ENCODE data around the gene NDUFAF2. TPM values are rescaled to one million over a fixed set of nuclear protein-coding genes. Genes with fewer than 3 reads are reported as not detected.

NDUFAF2 gene
- polyA plus RNA-seq, 3 donors = 26.5 to 31.2 (median 30.5) TPM

DNA sequence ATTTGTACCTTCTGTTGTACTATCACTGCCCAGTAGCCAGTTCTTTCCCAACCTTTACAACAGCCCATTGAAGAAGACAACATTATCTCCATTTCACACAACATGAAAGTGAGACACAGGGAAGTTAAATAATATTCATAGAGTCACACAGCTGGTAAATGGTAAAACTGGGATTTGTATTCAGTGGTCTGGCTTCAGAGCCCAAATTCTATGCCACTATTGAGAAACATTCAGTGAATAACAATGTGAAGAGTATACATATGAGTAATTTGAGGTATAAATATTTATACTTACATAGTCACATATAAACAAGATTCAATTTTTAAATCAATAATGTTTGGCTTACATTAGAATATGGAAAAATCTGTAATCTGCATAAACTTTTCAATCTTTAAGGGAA is 203.5 kb downstream of the NDUFAF2 start:
- no peak for DNase-seq (ENCODE audit: extremely low read depth in 1 of 11, low read depth in 9 of 11, low spot score in 4 of 11)

DNA sequence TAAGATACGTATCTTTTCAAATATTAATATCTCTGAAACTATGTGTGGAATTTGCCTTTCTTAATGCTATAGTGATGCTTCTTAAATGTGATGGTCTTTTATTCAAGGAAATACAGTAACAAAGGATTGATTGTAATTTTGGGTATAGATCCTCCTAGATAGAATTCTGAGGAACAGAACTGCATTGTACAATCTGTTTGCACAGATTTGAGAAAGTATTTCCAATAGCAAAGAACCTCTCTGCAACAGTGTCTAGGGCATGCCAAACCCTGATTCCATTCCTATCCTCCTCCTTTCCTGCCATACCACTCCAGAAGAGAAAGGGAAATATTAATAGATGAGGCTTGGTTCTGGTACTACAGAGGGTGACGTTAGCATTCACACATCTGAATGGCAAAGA is 206.9 kb downstream of the NDUFAF2 start:
- no peak for DNase-seq (ENCODE audit: extremely low read depth in 1 of 11, low read depth in 9 of 11, low spot score in 4 of 11)

DNA sequence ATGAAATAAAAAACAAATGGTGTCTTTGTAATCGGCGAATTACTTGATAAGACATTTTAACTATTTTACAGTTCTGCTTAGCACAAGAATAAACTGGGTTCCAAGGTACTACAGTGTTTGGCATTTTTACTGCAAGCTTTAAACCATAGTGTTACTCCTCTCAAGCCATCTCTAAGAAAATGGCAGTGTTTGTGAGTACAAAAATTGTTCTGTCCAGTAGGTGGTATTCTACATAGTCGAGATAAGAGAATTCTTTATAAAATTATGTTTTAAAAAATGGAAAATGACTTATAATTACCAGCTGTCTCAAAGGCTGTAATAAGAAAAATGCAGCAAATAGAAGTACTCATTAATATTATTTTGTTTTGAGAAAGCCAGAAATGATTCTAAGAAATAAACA is 214.1 kb downstream of the NDUFAF2 start:
- no peak for DNase-seq (ENCODE audit: extremely low read depth in 1 of 11, low read depth in 9 of 11, low spot score in 4 of 11)

DNA sequence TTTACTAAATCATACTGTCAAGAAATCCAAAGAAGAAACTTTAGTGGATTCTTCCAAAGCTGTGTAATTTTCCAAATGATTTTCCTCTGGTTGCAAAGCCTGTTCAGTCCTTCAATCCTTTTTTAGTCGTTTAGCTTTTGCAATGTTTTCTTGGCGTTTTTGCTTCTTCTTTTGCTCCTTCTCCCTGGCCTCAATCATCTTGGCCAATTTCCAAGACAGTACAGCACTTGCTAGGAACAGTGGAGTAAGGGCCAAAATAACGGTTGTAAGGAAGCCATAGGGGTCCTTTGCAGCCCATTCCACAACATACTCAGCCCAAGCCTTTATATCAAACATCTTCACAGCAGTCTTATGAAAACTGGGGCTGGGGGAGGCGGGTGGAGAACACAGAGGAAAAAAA is 214.8 kb downstream of the NDUFAF2 start:
- no peak for DNase-seq (ENCODE audit: extremely low read depth in 1 of 11, low read depth in 9 of 11, low spot score in 4 of 11)

DNA sequence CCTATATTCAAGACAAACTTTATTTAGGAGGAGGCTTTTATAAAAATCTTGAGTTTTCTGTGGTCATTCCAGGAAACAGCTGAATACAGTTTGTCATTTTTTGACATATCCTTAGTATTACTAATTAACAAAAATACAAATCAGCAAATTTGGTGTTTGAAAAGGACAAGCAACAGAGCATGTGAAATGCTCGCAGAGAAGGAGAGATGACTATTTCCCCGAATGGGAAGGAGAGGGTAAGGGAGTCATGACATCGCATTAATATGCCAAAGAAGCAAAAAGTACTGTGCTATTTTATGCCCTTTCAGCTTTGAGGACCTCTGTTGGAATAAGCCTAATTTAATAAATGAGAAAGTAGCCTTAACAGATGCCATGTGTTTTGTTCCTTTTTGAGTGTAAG is 215.5 kb downstream of the NDUFAF2 start:
- no peak for DNase-seq (ENCODE audit: extremely low read depth in 1 of 11, low read depth in 9 of 11, low spot score in 4 of 11)

DNA sequence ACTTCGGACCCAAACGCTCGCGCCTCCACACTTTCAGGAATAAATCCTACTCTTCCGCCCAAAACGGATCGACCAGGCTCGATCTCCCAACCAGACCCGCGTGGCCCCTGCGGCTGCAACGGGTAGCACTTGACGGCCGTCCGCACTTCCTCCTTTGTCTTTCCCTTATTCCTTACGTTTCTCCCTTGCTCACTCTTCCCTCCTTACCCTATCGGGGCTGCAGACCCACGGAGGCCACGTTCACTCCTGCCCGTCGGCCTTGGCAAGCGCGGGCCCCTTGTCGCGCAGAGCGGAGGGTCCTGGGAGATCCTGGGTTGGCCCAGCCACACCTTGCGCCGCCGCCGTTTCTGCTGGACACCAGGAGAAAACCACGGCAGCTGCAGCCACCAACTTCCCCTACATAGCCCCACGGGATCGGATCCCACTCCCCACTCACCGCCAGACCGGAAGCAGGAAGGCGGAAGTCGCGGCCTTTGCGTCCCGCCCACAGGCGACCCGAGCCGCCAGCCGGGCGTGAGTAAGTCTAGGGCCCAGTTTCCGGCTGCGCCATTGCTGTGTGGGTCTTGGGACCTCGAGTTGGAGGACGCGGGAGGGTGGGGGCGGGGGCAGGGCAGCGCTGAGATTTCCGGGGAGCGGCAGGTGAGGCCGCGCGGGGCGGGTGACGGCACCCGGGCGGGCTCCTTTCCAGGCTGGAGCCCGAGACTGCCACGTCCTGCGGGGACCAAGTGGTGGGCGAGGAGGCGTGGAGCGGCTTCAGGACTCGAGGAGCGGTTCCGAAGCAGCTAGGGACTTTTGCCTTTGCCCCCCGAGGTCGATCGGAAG is 217.2 kb downstream of the NDUFAF2 start, which contains the start of gene SMIM15:
SMIM15 (minus strand) TSS at position 459 of the 822 bp plus-strand sequence. CDS start 2,297 bp downstream, outside the sequence.
- DNase-seq (ENCODE audit: extremely low read depth in 1 of 11, low read depth in 9 of 11, low spot score in 4 of 11) = peak; percentile 73 to 90 (median 85)

DNA sequence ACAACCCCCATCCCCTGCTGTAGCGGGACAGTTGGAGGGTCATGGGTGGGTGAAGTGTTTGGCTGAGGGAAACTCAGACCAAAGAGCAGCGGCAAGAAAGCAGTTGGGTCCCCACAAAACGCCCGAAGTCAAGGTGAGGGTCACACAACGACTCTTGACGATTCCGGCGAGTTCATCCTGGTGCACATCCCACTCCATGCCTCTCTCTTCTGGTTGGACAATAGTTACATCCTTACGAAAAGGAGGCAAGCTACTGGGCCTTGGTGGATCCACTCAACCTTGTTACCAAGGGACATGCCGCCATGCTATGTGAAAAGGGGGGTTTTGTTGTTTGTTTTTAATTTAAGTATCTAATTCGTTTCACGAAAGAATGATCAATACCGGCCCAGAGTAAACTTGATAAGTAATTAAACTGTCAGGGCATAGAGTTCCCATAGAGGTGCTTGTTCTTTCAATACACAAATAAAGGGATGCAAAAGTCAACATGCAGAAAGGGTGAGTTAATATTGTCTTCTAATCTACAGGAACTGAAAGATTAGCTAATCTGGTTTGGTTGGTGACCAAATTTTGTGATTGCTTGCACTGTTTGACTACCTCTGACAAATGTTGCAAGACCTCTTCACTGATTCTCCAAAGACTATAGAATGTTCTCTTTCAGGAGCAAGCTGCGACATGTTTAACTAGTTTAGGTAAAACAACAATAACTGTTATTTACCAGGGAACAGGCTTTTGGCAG is 218.0 kb downstream of the NDUFAF2 start:
- peak in 4 of 11 donors; percentile 22 to 45 (median 35) for DNase-seq (ENCODE audit: extremely low read depth in 1 of 11, low read depth in 9 of 11, low spot score in 4 of 11)

DNA sequence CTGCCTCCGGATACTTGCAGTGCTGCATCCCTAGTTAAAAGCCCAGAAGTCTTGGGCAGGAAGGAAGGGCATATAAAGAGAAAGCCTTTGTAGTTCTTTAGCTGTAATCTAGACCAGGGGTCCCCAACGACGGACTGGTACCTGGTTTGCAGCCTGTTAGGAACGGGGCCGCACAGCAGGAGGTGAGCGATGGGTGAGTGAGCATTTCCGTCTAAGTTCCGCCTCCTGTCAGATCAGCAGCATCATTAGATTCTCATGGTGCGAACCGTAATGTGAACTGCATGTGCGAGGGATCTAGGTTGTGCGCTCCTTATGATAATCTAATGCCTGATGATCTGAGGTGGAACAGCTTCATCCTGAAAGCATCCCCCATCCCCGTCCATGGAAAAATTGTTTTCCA is 218.9 kb downstream of the NDUFAF2 start:
- no peak for DNase-seq (ENCODE audit: extremely low read depth in 1 of 11, low read depth in 9 of 11, low spot score in 4 of 11)

DNA sequence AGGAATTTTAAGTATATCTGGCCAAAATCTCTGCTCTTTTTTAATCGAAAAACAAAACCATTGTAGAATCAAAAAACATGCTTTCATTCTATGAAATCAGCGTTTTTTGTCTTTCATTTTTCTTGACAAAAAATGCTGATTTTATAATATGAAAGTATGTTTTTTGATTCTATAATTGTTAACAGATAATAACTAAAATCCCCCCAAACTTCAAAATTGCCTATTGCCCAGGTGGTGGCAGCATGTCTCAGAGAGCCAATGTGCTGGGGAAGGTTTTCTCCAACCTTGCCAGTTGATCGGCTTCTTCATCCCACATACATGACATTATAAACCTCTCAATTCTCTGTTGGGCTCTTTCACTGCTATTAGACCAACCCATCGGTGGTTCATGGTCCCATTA is 222.4 kb downstream of the NDUFAF2 start:
- DNase-seq (ENCODE audit: extremely low read depth in 1 of 11, low read depth in 9 of 11, low spot score in 4 of 11) = no peak

DNA sequence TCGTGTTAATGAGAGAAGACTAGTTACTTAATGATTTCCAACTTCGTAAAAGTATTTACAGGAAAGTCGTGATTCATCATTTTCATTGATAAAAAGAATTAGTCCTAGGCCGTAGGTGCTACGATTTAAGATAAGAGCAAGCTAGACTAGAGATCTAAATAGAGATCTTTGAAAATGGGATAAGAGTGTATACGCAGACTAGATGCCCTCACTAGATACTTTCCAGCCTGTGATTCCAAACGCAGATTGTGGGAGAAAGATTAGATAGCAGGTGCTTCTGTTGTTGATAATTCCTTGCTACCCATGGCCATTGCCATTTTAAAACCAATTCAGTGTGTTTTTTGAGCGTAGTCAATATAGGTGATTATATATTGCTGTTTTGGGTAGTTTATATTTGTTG is 223.9 kb downstream of the NDUFAF2 start:
- DNase-seq (ENCODE audit: extremely low read depth in 1 of 11, low read depth in 9 of 11, low spot score in 4 of 11) = no peak

DNA sequence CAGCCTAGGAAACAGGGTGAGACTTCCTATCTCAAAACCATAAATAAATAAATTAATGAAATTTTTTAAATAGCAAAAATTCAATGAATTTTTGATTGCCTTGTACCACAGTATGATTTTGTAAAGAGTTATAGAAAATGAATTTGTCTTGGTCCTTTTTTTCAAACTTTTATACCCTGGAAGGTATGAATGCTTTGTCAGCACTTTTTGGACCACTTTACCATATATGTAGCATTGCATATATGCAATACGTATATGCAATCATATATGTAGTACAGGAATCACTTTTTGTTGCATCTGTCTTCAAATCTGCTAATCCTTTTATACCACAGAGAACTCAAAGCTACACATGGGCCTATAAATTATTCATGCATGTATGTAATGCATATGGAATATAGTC is 226.5 kb downstream of the NDUFAF2 start:
- no peak for DNase-seq (ENCODE audit: extremely low read depth in 1 of 11, low read depth in 9 of 11, low spot score in 4 of 11)

DNA sequence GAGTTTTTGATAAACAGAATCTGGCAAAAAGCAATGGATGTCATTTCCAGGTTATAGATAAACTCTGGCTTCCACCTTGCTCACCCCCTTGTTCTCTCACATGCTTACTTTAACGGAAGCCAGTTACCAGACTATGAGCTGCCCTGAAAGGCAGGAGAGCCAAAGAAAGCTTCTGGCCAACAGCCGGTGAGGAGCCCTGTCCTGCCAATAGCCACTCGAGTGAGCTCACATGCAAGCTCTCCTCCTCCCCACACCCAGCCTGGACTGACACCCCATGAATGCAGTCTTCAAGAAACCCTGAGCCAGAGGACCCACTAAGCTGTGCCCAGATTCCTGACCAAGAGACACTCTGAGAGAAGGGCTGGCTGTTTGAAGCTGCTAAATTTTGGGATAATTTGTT is 231.6 kb downstream of the NDUFAF2 start:
- DNase-seq (ENCODE audit: extremely low read depth in 1 of 11, low read depth in 9 of 11, low spot score in 4 of 11) = no peak

DNA sequence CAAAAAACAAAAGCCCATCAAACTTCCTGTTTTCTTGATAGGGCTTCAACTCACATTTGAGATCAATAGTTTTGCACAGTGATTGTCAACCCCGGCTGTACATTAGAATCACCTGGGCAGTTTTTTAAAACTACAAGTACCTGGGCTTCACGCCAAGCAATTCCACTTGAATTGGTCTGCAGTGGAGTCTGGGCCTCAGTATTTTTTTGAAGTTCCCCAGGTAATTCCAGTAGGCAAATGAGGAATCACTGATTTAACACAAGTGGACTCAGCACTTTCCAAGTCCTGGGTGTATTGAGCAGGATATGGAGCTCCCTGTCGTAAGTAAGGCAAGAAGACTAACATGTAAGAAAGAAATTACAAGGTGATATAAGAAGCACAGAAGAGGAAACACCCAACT is 232.1 kb downstream of the NDUFAF2 start:
- no peak for DNase-seq (ENCODE audit: extremely low read depth in 1 of 11, low read depth in 9 of 11, low spot score in 4 of 11)

DNA sequence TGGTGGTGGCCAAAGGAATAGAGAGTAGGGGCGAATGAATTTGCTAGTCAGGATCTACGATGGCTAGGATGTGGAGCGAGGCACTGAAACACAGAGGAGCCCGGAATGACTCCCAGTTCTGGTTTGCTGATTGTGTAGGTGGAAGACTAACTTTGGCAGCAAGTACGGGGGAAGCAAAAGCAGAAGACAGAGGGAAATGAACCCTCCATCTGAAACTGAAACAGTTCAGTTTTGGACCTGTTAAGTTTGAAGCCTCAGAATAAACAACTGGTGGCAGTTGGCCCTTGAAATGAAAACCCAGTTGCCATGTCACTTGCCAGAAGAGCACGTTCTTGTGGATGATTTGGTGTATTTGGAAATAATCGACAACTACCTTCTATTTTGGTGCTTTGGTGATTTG is 232.7 kb downstream of the NDUFAF2 start:
- no peak for DNase-seq (ENCODE audit: extremely low read depth in 1 of 11, low read depth in 9 of 11, low spot score in 4 of 11)

DNA sequence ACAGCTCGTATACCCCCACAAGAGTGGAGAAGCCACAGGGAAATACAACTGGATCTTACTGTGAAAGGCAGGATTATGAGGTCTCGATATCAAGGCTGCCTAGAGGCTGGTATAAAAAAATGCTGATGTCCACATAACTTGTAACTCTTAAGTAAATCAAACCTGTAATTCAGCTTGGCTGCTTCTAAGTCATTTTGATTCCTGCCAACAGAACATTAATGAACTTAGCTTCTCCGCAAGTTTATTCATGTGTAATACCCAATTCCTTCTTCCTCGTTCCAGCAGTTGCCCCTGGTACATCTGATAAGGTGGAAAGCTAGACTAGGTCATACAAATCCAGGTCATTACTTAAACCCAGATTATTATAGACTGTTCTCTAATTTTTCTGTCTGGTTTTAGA is 233.7 kb downstream of the NDUFAF2 start:
- no peak for DNase-seq (ENCODE audit: extremely low read depth in 1 of 11, low read depth in 9 of 11, low spot score in 4 of 11)

DNA sequence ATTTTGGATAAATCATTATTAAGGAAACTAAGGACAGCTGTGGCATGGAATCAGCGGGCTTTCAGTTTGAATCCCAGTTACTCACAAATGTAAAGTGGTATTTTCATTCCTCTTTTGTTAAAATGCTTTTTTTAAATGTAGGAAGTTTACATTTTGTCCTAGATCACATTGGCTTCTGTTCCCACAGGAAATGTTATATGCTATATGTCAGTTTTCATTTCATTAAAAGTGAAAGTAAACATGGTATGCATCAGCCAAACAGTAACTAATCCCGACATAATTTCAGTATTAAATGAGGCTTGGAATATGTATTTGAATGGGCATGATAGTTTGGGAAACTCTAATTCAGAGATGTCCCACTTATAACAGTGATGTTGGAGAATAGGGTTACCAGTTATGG is 235.9 kb downstream of the NDUFAF2 start:
- DNase-seq (ENCODE audit: extremely low read depth in 1 of 11, low read depth in 9 of 11, low spot score in 4 of 11) = no peak

DNA sequence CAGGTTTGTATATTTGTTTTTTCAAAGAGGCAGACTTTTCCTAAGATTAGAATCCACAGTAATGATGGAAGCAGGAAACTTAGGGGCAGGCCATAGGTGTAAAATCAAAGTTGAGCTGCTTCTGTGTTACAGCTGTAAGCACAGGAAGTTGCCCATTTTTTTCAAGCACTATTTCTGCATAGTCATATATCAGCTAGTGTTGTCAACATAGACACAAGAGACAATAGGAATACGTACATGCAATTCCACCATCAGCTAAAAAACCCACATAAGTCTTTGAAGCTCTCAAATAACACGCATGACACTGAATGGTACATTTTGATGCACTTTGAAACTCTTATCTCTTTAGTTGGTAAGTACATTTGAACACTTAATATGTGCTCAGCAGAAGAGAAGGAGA is 237.4 kb downstream of the NDUFAF2 start:
- DNase-seq (ENCODE audit: extremely low read depth in 1 of 11, low read depth in 9 of 11, low spot score in 4 of 11) = no peak

DNA sequence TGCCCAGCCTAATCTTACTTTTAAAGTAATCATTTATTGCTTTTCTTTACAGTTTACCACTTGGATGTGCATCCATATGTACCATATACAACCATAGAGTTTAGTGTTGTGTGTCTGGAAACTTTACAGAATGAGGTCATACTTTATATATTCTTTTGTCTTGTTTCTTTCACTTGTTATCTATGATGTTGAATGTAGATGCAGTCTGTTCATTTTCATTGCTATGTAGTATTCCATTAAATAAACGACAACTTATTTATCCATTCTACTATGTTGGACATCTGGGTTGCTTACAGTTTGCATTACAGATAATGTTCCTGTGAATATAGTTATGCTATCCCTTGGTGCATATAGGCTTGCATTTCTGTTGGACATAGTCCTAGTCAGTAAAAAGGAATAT is 238.5 kb downstream of the NDUFAF2 start:
- no peak for DNase-seq (ENCODE audit: extremely low read depth in 1 of 11, low read depth in 9 of 11, low spot score in 4 of 11)

DNA sequence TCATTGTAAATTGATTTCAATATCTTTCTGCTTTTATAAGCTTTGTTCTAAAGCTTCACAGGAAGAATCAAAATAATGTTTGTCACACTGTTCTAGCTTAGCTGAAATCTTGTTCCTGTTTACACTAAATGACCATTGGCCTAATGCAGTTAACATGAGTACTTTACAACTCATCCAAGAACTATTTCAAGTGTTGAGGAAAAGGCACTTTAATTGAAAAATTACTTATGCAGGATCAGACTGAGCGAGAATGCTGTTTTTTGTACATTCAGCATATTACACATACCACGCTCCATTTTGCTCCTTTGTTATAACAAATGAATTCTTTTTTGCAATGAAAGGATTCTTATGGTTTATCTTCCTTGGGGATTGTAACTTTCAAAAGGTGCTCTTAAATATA is 239.7 kb downstream of the NDUFAF2 start:
- DNase-seq (ENCODE audit: extremely low read depth in 1 of 11, low read depth in 9 of 11, low spot score in 4 of 11) = no peak

DNA sequence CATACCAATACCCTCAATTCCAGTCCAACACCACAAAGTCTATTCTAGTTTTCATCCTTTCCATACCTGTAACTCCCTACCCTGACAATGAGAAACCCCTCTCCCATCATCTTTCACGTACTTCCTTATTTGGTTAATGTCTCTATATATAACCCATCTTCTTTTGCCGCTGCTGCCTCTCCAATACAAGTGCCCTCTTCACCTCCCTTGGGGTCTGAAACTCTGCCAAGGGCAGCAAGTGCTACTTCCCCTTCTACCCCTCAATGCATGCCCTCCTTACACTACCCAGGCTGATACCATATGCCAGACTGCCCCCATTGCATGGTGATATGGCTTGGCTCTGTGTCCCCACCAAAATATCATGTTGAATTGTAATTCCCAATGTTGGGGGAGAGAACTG is 241.6 kb downstream of the NDUFAF2 start:
- no peak for DNase-seq (ENCODE audit: extremely low read depth in 1 of 11, low read depth in 9 of 11, low spot score in 4 of 11)

Measured in renal cortex interstitium (tissue), 11 donors.